Mucosa of rectum (tissue), 2 donors: ENCODE results near the gene REN.

ENCODE experiments used
- H3K27ac ChIP-seq, 2 donors: one replicate each; pipeline ENCODE4 v1.7.0; 2013; ENCODE audit warnings: inconsistent platforms in 2 of 2, low read depth in 2 of 2, low read length in 2 of 2
- H3K27me3 ChIP-seq, 2 donors: one replicate each; pipeline ENCODE4 v1.7.0; 2013; ENCODE audit warnings: low read length in 2 of 2; ENCODE audit not compliant: control insufficient read depth in 2 of 2, insufficient read depth in 2 of 2
- H3K36me3 ChIP-seq, 2 donors: one replicate each; pipeline ENCODE4 v1.7.0; 2013; ENCODE audit warnings: low read length in 2 of 2; ENCODE audit not compliant: control insufficient read depth in 2 of 2, insufficient read depth in 2 of 2
- H3K4me1 ChIP-seq, 2 donors: one replicate each; pipeline ENCODE4 v1.7.0; 2013; ENCODE audit warnings: low read length in 2 of 2, mild to moderate bottlenecking in 1 of 2; ENCODE audit not compliant: control insufficient read depth in 2 of 2, insufficient read depth in 2 of 2
- H3K4me3 ChIP-seq, 2 donors: one replicate each; pipeline ENCODE4 v1.7.0; 2013; ENCODE audit warnings: low read length in 2 of 2
- H3K9ac ChIP-seq, 2 donors: one replicate each; pipeline ENCODE4 v1.7.0; 2013; ENCODE audit warnings: low read length in 2 of 2, low read depth in 1 of 2, mild to moderate bottlenecking in 1 of 2
- H3K9me3 ChIP-seq, 2 donors: one replicate each; pipeline ENCODE4 v1.7.0; 2013; ENCODE audit warnings: low read length in 2 of 2; ENCODE audit not compliant: control insufficient read depth in 2 of 2
- donor health status: healthy.
- donor health status: Normal muscosa, but diverticular disease.

REN gene

GRCh38 chr1:204155881-204156280 lies 10.3 kb downstream of the REN start:
- Histone ChIP-seq H3K4me3 (no peak overlapping the region), H3K36me3 (no peaks in the 10 kb centered on the region), H3K27ac (no peak overlapping the region), H3K4me1 (peaks cover 0 to 8% of the 10 kb centered on the region in 2 donors), H3K27me3 (peaks cover 7 to 15% of the 10 kb centered on the region in 2 donors), H3K9ac (no peak overlapping the region), H3K9me3 (no peaks in the 10 kb centered on the region)

- H3K4me3 ChIP-seq = no peak overlapping the region
- no peaks in the 10 kb centered on the region for H3K36me3 ChIP-seq
- peaks cover 7 to 14% of the 10 kb centered on the region in 2 donors for H3K27me3 ChIP-seq
- H3K9me3 ChIP-seq = no peaks in the 10 kb centered on the region
- H3K4me1 ChIP-seq = peaks cover 0 to 8% of the 10 kb centered on the region in 2 donors
- no peak overlapping the region for H3K27ac ChIP-seq
- H3K9ac ChIP-seq = no peak overlapping the region
These were observed 11.4 kb downstream of the REN start for GRCh38 chr1:204154568-204155255.

GRCh38 chr1:204153667-204154066 lies 12.5 kb downstream of the REN start:
- Histone ChIP-seq H3K4me3 (no peak overlapping the region), H3K36me3 (no peaks in the 10 kb centered on the region), H3K27ac (no peak overlapping the region), H3K9ac (no peak overlapping the region), H3K9me3 (no peaks in the 10 kb centered on the region), H3K27me3 (peaks cover 7 to 14% of the 10 kb centered on the region in 2 donors), H3K4me1 (peaks cover 0 to 8% of the 10 kb centered on the region in 2 donors)

- Histone ChIP-seq H3K36me3 (no peaks in the 10 kb centered on the region), H3K4me3 (peak overlapping the region; percentile 26 to 49), H3K9me3 (no peaks in the 10 kb centered on the region), H3K4me1 (peaks cover 0 to 8% of the 10 kb centered on the region in 2 donors), H3K9ac (peak overlapping the region in 1 of 2 donors; percentile 56), H3K27ac (no peak overlapping the region), H3K27me3 (peaks cover 7 to 14% of the 10 kb centered on the region in 2 donors)
These were observed 13.7 kb downstream of the REN start for GRCh38 chr1:204152310-204153044.

DNA sequence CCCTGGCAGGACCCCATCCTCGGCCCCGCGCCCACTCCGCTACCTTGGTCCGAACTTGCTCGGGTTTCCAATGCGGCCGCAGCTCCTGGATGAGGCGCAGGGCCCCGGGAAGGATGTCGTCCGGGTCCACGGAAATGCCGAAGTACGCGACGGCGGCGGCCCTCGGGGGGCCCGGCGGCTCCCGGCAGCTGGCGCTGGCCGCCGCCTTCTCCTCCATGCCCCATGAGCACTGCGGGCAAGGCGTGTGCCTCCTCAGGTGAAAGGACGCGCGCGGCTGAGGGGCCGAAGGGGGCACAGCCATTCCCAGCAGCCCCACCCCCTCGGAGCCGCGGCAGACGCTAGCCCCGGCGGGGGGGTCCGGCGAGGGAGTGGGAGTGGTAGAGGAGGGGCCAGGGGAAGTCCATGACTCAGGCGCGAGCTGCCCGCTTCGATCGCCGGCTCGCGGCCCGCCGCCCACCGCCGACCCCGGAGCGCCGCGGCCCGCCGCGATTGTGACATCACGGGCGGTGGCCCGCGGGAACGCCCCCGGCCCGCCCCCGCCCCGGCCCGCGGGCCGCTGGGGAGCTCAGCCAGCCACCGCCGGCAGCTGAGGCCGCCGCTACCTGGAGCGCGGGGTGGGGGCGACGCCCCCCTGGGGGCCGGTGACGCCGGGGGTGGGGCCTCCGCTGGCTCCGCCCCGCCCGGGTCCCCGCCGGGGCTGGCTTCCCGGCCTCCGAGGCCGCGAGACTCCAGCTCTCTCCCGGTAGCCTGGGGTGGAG lies 14.4 kb downstream of the REN start, which contains the start of gene ETNK2:
TSS of gene ETNK2 (minus strand) at position 493 of the 758 bp plus-strand sequence. CDS start at position 301, 192 bp downstream.
- H3K27ac ChIP-seq = peak within 1 kb of the TSS; percentile 32 to 34
- H3K4me1 ChIP-seq = peaks cover 0 to 8% of the 10 kb centered on the region in 2 donors
- no peaks in the 10 kb centered on the region for H3K9me3 ChIP-seq
- H3K4me3 ChIP-seq = peak within 1 kb of the TSS; percentile 49 to 52
- peaks cover 7 to 14% of the 10 kb centered on the region in 2 donors for H3K27me3 ChIP-seq
- H3K36me3 ChIP-seq = no peaks in the 10 kb centered on the region
- H3K9ac ChIP-seq = peak within 1 kb of the TSS in 1 of 2 donors; percentile 56

GRCh38 chr1:204150702-204151551 lies 15.2 kb downstream of the REN start:
- H3K27ac ChIP-seq = peak overlapping the region; percentile 32 to 34
- H3K4me1 ChIP-seq = peaks cover 0 to 8% of the 10 kb centered on the region in 2 donors

GRCh38 chr1:204149635-204150565 lies 16.2 kb downstream of the REN start:
- Histone ChIP-seq H3K27ac (no peak overlapping the region), H3K36me3 (no peaks in the 10 kb centered on the region), H3K4me3 (no peak overlapping the region)

More at GRCh38 chr1:204150702-204151551, 15.2 kb downstream of the REN start:
- Histone ChIP-seq H3K4me3 (peak overlapping the region; percentile 49 to 52), H3K9me3 (no peaks in the 10 kb centered on the region), H3K9ac (peak overlapping the region in 1 of 2 donors; percentile 56), H3K27me3 (peaks cover 7 to 14% of the 10 kb centered on the region in 2 donors), H3K36me3 (no peaks in the 10 kb centered on the region)

GRCh38 chr1:204149107-204149506 lies 17.0 kb downstream of the REN start:
- Histone ChIP-seq H3K9ac (no peak overlapping the region), H3K9me3 (no peaks in the 10 kb centered on the region), H3K36me3 (no peaks in the 10 kb centered on the region), H3K4me3 (no peak overlapping the region), H3K4me1 (peaks cover 0 to 8% of the 10 kb centered on the region in 2 donors), H3K27ac (no peak overlapping the region), H3K27me3 (peaks cover 9 to 14% of the 10 kb centered on the region in 2 donors)

More at GRCh38 chr1:204149635-204150565, 16.2 kb downstream of the REN start:
- Histone ChIP-seq H3K4me1 (peaks cover 0 to 8% of the 10 kb centered on the region in 2 donors), H3K9me3 (no peaks in the 10 kb centered on the region), H3K9ac (no peak overlapping the region), H3K27me3 (peaks cover 7 to 14% of the 10 kb centered on the region in 2 donors)
